HG03432 (cell line): ENCODE measurements around the gene FBLIM1.

Experiments used
- ATAC-seq: cut with Tn5 transposase; IDR thresholded peaks from one replicate; pipeline ENCODE4 v1.9.1; 2021; ENCODE audit warnings: mild to moderate bottlenecking, moderate library complexity; ENCODE audit not compliant: unreplicated experiment

The FBLIM1 gene

GRCh38 chr1:15764269-15764764, 5.7 kb downstream of the FBLIM1 start:
- ATAC-seq, result no peak

- ATAC-seq, result no peak
Observed at GRCh38 chr1:15764890-15765289, 6.3 kb downstream of the FBLIM1 start.

- no peak for ATAC-seq
Observed at GRCh38 chr1:15765495-15766194, 7.0 kb downstream of the FBLIM1 start.

- ATAC-seq, result no peak
Observed at GRCh38 chr1:15767941-15768340, 9.3 kb downstream of the FBLIM1 start.

- ATAC-seq, result no peak
Observed at GRCh38 chr1:15768388-15768787, 9.8 kb downstream of the FBLIM1 start.

GRCh38 chr1:15770313-15770962, 11.8 kb downstream of the FBLIM1 start:
- ATAC-seq, result no peak

- ATAC-seq, result no peak
Observed at GRCh38 chr1:15771836-15772515, 13.4 kb downstream of the FBLIM1 start.

GRCh38 chr1:15775706-15776105, 17.1 kb downstream of the FBLIM1 start:
- ATAC-seq, result no peak

GRCh38 chr1:15777909-15778707, 19.5 kb downstream of the FBLIM1 start:
- ATAC-seq, result no peak

GRCh38 chr1:15785683-15786082, 27.1 kb downstream of the FBLIM1 start:
- ATAC-seq, result no peak

- no peak for ATAC-seq
Observed at GRCh38 chr1:15786581-15786980, 28.0 kb downstream of the FBLIM1 start.

GRCh38 chr1:15788624-15789301, 30.2 kb downstream of the FBLIM1 start:
- no peak for ATAC-seq

GRCh38 chr1:15796086-15796462, 37.5 kb downstream of the FBLIM1 start:
- ATAC-seq, result no peak

- ATAC-seq, result no peak
Observed at GRCh38 chr1:15797614-15798390, 39.2 kb downstream of the FBLIM1 start.

- ATAC-seq, result no peak
Observed at GRCh38 chr1:15799004-15799867, 40.6 kb downstream of the FBLIM1 start.

GRCh38 chr1:15799928-15800835, 41.6 kb downstream of the FBLIM1 start:
- no peak for ATAC-seq

- no peak for ATAC-seq
Observed at GRCh38 chr1:15802234-15802965, 43.8 kb downstream of the FBLIM1 start.
